Kidney glomerular epithelial cell (primary cell): ENCODE measurements around the gene OXCT1.
"Not testable (repeated sequence)": the region's sequence is repeated elsewhere in the genome, so short reads cannot be mapped to it uniquely, and the experiment has no call there.

Experiments used
- DNase-seq: peaks from one replicate; lab custom pipeline; 2025; lab: John Stamatoyannopoulos, UW

The OXCT1 gene

DNA sequence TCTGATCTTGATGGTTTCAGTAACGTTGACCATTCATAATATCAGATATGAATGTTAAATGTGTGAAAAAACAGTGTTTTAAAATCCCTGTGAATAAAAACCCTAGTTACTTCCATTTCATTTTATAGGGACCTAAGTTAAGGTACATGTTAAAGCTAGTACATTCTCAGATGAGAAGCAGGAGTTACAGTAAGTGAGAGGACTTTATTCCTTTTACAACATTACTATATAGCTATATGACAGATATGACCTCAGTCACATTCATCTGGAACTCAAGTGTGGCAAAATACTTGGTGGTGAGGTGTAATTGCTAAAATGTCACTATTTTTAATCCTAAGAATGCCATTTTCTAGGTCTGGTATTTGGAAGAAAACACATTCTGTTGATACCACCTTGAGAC lies 96.4 kb downstream of the OXCT1 start:
- DNase-seq: no peak

DNA sequence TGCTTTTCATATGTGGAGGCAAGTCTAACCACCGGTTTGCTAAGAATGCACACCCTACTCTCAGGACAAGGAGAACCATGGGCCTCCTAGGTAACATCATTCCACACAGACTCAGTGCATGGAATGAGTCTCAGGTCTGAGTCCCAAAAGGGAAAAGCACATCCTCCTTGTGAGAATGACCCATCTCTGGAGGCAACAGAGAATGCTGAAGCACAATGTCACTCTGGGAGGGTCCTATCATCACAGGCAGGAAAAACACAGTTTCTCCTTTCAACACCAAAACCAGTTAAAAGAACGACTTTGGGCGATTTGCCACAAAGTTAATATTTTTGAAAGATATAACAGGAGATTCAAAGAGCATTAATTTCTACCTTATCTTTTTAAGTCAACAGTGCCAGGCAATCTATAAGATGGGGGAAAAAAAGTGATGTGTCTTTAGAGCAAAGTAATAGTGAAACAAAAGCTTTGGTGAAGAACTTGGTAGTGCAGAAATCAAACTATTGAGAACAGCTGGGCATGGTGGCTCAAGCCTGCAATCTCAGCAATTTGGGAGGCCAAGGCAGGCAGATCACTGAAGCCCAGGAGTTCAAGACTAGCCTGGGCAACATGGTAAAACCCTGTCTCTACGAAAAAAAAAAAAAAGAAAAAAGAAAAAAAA lies 97.3 kb downstream of the OXCT1 start:
- no peak for DNase-seq

DNA sequence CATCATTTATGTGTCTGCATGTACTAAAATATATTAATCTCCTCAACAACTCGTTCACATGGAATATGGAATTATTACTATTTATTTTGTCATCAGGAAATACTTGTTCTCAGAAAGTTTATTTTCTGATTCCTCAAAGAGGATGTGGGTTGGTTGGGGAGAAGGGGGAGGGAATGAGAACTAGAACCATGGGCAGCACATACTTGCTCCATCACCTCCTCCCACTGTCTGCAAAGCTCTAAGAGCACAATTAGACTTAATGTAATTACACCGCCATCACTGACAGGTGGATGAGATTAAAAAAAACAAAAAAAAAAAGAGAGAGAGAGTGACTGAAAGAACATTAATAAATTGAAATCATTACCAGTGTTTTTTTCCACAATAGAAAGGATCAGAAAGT lies 98.2 kb downstream of the OXCT1 start:
- no peak for DNase-seq

DNA sequence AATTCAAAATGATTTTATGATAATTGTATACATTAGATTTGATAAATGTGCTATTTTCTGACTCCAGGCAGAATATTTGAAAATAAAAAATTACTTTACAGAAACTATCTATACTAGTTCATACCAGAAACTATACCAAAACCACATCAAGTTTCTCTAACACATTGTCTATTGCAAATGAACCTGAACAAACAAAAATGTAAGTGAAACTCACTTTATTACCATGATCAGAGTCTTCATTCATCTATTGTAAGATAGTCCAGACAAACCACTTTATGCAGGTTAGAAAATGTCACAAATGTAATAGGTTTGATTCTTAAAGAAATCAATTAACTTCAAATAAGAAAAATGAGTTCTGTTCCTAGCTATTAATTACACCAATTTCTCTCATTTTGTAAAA lies 99.4 kb downstream of the OXCT1 start:
- no peak for DNase-seq

DNA sequence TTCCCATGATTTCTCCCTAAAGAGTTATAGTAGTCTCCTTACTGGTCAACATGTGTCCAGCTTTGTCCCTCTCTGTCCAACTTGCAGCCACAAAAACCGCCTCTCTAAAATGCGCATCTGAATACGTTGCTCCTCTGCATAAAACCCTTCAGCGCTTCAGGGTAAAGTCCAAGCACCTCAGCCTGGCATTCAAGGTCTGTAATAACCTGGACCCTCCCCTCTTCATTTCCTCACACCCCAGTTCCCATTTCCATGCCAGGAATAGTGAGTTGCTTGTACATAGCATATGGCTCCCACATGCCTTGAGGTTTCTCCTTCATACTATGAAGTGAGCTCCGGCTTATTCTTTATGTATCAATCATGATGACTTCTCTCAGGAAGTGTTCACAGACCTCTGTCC lies 101.5 kb downstream of the OXCT1 start:
- no peak for DNase-seq

DNA sequence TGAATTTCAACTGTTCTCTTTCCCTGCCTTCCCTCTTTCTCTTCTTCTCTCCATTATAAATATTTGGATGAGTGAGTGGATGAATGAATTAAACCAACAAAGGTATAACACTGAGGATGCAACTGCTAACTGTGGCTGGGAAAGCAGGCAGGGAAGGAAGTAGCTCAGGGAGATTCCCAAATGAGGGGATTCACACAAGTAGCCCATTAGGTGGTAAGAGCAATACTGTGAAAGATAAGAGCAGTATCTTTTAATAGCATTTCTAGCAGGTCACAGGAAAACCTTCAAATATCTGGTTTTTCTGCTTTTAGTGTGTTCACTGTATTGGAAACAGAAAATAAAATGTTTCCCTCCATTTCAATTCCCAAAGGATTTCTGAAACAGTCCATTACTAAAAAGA lies 105.6 kb downstream of the OXCT1 start:
- DNase-seq: no peak

DNA sequence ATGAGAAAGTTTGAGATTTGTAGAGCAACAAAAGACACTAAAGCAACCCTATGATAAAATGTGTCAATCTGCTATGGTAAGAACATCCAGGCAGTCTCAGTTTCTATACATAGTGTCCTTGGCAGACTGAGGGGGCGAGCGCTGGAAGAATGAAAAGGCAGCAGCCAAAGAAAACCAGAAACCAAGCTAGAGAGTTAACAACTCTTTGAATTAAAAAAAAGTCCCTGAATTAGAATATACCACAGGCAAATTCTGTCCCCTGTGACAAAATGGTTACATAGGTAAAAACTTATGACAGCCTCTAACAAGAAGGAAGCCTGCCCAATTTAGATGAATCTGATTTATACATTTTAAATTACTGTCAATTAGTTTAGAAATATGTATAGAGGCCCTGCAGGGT lies 106.7 kb downstream of the OXCT1 start:
- no peak for DNase-seq

DNA sequence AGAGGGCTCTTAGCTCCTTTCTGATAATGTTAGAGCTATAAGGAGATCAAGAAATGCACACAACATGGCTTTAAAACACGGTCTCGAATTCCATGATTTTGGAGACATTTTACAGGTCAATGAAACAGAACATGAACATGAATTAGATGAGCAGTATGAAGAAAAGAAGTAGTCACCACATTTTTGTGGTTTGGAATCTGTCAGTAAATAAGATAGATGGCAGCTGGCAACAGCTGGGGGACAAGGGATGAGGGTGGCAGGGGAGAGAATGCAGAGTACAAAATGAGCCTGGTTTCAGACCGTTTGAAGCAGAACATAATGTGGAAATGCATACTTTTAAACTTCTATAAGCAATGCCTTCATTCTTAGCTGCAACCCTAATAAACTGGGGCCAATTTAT lies 107.1 kb downstream of the OXCT1 start:
- DNase-seq: peak; percentile 76

DNA sequence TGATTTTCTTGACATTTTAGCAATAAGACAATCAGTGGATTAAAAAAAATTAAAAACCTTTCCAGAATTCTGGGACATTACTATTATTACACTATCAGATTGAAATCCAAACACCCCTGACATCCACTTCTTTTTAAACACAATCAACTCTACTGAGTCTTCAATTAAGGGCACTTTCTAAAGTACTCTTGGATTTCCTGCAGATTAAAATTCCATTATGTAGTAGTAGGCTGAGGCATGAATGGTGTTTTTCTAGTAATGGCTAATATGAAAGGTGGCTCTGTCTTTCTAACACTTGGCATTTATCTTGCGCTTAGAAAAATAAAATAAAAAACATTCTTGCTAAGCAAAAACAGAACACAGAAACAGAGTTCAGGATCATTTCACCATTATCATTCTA lies 107.8 kb downstream of the OXCT1 start:
- no peak for DNase-seq

DNA sequence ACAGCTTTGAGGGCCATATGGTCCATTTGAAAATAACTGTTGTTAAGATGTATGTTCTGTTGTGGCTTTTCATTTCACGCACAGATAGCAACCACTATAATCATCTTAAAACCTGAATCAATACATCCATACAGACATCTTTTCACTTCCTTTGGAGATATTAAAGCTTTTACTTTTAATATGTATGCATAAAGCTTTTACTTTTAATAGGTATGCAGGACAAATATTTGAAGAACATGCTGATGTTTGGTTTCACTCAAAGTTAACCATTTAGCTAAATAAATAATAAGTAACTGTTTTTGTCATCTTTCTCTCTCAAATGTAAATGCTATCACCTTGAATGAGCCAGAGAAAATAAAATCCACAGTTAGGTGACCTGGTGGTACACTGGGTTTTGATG lies 108.6 kb downstream of the OXCT1 start:
- no peak for DNase-seq

DNA sequence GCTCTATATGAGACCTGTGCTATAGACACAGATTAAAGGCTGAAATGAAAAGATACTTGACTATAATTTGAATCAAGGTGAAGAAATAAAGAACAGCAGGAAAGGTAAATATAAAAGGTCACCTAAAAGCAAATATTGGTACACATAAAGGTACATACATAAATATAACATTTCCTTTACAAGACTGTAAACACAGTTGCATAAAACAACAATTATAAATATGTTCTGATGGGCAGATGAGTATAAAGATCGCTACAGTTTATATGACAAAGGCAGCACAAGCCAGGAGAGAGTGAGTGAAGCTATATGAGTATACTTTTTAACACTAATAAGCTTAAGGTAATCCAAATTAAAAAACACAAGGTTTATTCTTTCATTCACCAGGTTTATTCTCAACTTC lies 114.5 kb downstream of the OXCT1 start:
- DNase-seq: no peak

DNA sequence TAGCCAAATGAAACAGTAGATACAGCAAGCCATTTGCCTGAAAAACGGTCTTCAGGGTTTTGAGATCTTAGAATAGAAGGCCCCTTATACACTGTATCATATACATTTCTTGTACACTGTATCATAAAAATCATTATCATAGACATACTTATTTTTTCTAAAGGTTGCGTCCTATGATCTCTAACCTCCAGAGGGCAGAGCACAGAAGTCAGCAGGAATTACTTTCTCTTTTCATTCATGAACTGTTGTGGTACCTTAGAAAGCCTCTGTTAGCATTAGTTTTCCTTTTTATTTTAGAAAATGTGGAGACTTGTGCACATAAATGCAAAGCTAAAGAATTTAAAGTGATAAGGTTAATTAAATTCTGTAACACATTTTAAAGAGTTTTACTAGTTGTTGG lies 115.4 kb downstream of the OXCT1 start:
- peak; percentile 4 for DNase-seq

DNA sequence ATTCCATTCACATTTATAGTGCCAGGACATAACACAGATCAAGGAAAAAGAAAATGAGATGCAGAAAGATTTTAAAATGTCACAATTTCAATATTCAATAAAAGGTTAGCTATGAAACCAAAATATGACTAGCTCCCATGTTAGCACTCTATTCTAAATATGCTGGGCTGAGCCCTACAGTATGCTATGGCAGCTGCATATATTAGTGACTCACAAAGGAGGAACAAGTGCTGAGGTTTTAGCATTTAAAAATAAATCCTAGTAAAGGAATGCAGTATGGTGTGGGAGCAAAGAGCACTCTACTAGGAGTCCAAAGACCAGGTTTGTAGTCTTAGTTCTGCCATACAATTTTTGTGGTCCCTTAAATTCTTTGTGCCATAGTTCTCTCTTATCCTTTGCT lies 118.4 kb downstream of the OXCT1 start:
- no peak for DNase-seq

DNA sequence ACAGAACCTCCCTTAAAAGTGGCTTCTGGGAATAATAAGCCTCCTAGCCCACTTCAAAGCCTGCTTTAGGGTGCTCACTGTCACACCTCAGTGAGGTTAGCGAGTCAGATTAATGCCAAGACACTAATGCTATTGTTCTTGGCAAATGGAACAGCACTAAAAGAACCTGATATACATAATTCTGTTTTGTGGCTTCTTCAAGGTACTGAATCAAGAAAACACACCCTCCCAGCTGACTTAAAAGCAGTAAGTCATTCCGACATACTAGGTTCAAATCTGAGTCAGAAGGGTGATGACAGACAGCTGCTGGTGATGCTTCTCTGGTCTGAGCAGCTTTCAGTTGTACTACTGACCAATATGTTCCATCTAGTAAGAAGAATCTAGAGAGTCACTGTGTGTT lies 121.6 kb downstream of the OXCT1 start:
- DNase-seq: peak; percentile 89

DNA sequence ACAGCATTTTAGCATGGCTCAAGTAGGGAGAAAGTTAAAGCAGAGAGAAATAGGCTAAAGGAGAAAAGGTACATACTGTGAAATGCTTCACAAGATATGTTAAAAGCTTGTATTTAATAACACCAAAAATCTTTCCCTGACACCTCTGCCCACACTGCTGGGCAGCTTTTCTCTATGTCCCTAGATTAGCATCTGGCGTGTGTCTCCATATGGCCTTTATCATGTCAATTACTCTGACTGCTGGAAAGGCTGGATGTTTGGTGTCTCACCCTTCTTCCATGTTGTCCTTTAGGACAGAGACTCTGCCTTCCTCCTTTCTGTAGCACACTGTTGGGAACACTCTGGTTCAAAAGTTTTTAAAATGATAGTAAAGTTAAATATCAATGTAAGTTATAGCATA lies 122.5 kb downstream of the OXCT1 start:
- no peak for DNase-seq

DNA sequence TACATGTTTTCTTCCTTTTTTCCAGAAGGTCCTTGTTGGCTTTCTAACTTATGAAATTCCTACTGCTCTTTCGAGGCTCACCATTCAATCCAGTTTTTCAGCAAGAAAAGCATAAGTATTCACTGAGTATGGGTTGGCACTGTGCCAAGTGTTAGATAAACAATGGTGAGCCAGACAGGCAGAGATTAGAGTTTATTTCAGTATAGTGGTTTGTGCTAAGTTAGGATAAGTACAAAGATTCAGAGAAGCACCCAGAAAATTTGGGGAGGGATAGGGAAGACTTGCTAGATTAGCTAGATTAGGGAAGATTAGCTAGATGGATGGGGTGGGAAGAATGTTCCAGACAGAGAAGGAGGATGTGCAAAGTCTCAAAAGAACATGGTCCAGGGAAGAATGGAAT lies 122.9 kb downstream of the OXCT1 start:
- peak; percentile 18 for DNase-seq

DNA sequence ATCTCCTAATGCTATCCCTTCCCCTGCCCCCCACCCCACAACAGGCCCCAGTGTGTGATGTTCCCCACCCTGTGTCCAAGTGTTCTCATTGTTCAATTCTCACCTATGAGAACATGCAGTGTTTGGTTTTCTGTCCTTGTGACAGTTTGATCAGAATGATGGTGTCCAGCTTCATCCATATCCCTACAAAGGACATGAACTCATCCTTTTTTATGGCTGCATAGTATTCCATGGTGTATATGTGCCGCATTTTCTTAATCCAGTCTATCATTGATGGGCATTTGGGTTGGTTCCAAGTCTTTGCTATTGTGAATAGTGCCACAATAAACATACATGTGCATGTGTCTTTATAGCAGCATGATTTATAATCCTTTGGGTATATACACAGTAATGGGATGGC lies 127.6 kb downstream of the OXCT1 start:
- not testable (repeated sequence) for DNase-seq

DNA sequence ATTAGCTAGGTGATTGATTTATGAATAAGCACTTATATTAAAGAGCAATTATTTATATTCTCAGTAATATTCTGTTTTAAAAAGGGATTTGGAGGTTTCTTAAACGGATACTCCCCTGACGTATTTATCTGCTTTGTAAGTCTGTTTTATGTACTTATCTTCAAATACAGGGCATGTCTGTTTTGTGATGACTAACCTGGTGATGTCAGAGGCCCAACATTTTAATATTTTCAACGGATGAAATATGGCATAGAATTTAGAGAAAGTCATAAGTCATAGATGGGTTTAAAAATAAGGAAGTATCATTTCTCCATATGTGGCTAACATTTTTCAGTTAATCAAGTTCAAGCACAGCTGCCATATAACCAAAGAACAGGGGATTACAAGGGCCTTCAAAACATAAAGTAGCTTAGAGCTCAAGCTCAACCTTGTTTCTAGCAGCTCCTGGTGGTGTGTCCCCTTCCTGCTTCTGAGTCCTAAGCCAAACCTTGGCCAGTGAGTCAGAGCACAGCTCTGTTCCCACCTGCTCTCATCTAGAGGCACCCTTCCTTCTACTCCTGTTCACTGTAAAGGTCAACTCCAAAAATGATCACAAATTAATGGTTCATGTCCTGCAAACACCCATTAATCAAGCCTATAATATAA lies 131.4 kb downstream of the OXCT1 start:
- no peak for DNase-seq

DNA sequence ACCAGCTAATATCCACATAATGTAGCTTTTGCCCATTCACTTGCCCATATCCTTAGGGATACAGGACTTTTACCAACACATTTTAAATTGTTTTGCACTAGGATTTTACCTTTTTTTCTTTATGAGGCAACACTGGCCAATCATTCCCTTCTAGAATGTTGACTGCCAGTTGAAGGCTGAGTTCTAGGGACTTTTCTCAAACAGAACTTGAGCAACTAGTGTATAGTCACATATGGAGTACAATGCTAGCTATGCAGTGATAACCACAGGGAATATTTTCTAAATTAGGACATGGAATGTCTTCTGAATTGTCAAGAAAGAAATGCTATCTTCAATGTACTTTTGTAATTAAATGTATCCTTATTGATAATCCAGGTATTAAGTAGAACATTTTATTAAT lies 133.6 kb downstream of the OXCT1 start:
- no peak for DNase-seq

DNA sequence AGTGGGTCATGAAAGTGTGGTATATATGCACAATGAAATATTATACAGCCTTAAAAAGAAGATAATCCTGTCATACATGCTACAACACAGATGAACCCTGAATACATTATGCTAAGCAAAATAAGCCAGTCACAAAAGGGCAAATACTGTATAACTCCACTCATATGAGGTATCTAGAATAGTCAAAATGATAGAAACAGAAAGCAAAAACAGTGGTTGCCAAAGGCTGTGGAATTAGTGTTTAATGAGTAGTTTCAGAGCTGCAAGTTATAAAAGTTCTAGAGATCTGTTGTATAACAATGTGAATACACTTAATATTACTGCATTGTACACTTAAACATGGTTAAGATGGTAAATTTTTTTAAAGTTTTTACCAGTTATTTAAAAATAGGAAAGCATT lies 135.0 kb downstream of the OXCT1 start:
- no peak for DNase-seq

DNA sequence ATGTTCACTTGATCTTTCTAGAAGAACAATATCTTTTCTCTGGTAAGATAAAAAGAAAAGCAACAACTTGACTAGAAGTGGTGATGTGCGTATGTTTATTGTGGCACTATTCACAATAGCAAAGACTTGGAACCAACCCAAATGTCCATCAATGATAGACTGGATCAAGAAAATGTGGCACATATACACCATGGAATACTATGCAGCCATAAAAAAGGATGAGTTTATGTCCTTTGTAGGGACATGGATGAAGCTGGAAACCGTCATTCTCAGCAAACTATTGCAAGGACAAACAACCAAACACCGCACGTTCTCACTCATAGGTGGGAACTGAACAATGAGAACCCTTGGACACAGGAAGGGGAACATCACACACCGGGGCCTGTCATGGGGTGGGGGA lies 140.8 kb downstream of the OXCT1 start:
- not testable (repeated sequence) for DNase-seq

DNA sequence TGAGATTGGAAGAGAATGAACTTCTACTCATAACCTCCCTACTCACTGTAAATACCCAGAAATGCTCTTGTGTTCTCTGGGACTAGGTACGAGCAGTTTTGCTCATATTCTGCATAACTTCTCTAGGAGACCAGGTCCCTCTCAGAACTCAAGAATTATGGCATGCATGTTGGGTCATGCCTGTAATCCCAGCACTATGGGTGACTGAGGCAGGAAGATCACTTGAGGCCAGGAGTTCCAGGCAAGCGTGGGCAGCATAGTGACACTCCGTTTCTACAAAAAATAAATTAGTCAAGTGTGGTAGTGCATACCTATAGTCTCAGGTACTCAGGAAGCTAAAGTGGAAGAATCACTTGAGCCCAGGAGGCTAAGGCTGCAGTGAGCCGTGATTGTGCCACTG lies 141.9 kb downstream of the OXCT1 start:
- no peak for DNase-seq

DNA sequence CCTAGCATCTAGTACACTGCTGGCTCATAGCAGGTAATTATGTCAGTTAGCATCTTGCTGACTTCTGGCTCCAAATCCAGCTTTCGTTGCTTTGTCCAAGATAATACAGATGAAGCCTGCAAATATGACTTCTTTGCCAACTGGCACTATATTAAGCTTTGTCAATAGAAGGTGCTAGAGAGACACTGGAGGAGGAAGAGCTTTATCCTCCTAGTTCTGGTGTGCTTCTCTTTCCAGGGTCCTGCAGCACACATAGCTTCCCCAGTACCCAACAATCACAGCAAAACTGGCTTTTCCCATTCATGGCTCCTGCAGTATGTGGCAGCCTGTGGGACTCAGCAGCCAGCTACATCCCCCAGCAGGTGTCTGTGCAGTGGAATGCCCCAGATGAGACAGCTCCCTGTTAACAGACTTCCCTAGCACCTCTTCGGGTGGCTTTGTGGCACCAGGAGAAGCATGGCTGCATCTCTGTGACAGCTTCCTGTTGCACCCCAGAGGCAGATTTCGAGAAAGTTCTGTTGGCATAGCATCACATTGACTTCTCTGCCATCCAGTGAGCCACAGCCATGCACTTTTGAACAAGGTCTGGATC lies 147.8 kb downstream of the OXCT1 start:
- no peak for DNase-seq

DNA sequence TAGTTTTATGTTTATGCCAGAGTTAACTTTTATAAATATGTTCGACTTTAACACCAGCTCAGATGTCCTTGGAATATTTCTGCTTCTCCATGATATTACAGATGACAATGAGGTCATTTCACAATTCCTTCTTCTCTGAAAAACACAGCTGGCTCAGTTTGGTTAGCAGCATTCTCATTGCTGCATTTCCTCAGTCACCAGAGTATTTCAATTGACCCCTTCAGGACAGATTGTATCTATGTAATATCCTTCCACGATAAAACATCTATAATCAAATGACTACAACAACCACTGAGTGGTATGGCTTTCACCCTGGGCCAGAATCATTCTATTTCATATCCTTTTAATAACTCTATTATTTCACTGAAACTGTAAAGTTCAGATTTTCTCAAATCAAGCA lies 148.7 kb downstream of the OXCT1 start:
- no peak for DNase-seq
